Measurements from ENCODE around the gene UBXN6.

Gene UBXN6

DNA sequence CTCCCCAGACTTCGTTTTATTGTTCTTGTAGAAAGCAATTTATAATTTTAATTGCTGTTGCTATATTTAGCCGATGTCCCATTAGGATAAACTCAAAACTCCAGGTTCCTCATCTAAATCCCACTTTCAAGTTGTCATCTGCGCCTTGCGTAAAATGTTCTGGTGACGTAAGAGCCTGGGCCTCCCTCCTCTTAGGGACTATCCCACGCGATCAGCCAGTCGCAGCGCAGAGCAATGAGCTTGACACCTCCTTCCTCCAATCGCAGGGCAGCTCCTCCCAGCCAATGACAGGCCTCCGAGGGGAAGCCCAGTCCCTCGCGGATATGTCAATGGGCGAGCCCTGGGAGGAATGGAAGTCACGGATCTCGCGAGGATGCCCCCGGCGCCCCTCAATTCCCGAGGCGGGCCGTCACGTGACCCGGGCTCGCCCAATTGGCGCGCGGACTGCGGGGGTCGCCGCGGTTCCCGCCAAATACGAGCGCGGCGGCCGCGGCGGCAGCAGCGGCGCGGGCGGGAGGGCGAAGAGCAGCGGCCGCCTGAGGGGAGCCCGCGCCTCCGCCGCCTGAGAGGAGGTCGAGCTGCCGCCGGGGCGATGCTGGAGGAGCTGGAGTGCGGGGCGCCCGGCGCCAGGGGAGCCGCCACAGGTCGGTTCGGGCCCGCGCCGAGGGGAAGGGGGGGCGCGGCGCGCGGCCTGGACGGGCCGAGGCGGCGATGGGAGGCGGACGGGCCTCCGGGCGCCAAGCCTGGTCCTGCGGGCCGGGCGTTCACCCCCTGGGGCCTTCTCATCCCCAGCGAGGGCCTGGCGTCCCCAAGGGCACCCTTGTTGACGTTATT, 55.2 kb downstream of the UBXN6 start, which contains the start of gene CHAF1A:
Gene CHAF1A (plus strand): TSS at position 470 of the 834 bp plus-strand sequence. CDS start 123 bp downstream, at position 593.
- peak; percentile 100 for DNase-seq

DNA sequence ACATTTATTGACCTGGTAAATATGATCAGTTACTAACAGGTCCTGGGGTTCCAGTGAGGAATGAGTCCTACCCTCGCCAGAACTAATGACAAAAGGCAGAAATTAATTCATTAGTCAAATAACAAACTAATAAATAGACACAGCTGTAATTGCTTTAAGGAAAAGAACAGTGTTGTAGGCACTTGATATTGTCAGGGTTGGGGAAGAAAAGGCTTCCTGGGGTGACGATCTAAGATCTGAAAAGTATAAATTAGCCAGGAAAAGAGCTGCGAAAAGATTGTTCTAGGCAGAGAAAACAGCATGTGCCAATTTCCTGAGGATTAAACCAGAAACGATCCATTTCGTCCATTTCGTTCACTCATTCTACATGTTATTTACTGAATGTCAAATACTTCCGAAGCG, 55.8 kb downstream of the UBXN6 start:
- no peak for DNase-seq

DNA sequence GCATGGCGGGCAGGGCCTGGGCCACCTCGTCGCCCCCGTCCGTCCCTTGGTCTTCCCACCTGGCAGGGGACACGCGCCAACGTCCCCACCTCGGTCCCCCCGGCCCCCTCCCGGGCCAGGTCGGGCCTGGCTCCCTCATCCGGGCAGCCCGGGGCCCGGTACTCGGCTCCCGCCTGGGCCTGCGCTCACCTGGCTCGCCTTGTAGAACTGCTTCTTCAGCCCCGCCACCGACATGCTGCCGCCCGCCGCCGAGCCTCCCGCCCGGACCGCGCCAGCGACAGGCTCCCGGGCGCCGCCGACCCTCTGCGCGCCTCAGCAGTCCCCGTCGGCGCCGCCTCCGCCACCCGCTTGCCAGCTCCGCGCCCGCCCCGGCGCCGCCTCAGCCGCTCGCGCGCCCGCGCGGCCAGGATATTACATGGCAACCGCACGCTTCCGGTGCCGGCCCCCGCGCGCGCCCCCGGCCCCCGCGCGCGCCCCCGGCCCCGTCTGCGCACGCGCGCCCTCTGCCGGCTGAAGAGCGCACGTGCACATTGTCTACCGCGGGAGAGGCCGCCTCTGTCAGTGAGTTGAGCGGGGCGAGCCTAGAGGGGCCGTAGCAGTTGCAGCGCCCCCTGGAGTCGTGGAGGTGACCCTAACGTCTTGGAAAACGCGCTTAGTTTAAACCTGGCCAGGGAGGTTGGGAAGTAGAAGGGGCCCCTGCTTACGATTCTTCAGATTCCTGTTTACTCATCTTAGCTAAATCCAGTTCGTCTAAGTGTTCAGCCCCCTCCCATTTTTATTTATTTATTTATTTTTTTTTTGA, 57.3 kb downstream of the UBXN6 start, which contains the start of gene SH3GL1:
Gene SH3GL1 (minus strand): TSS at position 413 of the 802 bp plus-strand sequence. CDS start 179 bp downstream, at position 234.
- DNase-seq, result peak; percentile 89 to 94

DNA sequence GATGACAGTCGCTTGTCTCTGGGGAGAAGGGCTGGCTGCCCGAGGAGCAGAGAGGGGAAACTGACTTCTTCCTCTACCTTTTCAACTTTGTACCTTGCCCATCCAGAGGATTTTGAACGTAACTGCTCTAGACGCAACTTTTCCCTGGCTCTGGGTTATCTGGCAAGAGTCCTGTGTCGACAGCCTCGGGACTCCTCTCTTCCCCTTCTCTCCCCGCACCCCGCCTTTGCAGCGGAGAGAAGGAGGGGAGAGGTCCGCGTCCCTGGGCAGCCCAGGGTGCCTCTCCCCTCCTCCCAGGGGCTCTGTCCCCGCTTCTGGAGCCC, 57.8 kb downstream of the UBXN6 start:
- peak; percentile 3 to 9 for DNase-seq

DNA sequence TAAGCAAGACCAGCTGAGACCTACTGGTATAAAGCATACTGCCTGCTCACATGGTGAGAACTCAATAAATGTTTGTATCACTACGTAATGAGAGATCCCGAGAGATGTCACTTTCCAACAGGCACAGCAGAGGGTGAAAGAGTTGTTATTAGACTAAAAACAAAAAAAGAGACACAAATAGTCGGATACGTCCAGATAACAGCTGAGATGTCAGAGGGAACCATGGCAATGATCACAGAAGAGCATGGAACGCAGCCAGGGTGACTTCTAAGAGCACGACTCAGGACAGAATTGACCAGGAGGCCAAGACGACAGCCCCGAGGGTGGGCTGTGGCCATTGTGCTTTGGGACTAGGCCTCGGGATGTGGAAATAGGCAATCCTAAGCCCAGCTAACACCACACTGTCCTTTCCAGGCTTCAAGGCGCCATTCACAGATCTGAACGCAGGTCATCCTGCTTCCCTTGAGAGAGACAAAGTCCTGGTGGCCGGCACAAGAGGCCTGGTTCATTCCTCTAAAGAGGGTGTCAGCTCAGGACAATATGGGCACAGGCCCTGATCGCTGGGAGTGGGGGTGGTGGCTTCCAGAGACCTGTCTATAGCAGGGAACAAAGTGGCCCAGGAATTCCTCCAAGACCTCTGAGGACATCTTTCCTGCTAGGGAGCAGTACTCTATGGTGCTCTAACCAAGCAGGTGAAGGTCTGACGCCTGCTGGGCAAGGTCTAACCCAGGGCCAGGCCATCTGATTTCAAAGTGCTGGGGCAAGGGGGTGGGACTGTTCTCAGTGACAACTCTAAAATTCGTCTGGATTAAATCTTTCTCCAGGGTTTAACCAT, 60.4 kb downstream of the UBXN6 start:
- no peak for DNase-seq
